GM18526 (cell line): ENCODE results near the gene RCE1.

Experiments used
- POLR2A ChIP-seq: IDR thresholded peaks from 3 replicates; pipeline ENCODE4 v1.6.1; 2011; ENCODE audit not compliant: insufficient read length; ENCODE audit errors: extremely low read depth

RCE1 gene

DNA sequence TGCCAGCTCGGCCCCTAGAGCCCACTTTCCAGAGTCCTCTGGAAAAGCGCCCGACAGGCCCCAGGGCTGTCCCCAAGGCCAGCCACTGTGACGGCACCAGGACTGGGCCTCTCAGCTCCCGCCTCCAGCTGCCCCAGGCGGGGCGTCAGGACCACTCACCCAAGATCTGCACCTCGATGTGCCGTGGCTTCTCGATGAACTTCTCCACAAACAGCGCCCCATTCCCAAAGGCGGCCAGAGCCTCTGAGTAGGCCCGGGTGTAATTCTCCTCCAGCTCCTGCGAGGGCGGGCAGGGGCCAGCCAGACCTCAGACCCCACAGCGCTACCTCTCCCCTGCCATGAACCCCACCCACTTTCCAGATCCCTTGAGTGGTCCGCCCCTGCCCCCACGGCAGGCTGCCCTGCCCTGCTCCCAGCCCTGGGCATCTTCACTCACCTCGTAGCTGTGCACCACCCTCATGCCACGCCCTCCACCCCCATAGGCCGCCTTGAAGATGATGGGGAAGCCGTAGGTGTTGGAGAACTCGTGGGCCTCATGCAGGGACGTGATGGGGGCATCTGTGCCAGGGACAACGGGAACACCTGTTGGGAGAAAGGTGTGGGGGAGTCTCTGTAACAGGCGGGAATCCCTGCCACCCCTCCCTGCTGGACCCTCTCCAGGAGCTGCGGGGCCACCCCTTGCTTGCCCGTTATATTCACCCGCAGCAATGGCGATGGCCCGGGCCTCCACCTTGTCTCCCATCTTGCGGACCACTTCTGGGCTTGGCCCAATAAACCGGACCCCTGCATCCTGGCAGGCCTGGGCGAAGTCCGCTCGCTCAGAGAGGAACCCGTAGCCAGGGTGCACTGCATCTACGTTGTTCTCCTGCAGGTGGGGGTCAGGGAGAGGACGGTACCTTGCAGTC lies 27.6 kb downstream of the RCE1 start:
- TF ChIP-seq POLR2A = no peak

DNA sequence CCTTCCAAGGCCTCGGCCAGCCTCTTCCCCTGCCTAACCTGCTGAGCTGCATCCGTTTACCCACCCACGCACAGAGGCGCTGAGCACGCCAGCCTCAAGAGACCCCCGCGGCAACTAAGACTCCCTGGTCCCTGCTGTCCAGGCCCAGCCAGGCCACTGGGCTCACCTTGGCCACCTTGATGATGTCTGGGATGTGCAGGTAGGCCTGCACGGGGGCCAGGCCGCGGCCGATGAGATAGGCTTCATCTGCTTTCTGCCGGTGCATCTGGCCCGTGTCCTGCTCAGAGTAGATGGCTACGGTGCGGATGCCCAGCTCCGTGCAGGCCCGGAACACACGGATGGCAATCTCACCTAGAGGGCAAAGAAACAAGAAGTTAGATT lies 28.3 kb downstream of the RCE1 start:
- no peak for TF ChIP-seq POLR2A

- no peak for TF ChIP-seq POLR2A
Measured at GRCh38 chr11:66874232-66874631, 31.0 kb downstream of the RCE1 start.

DNA sequence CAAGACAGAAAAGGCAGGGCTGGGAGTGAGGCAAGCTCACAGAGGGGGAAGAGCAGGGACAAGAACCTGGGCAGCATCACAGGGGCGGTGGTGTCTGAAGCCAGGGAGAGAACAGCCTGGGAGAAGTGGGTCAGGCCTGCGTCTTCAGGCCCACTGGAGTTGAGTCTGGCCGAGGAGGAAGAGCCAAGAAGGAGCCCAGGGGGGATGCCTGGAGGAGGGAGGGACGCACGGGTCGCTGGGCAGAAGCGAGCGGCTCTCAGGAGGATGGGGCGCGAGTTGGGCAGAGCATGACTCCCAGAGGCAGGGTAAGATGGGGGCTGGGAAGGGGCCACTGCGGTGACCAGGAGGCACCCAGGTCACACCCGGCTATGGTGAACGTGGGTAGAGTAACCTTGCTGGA lies 32.1 kb downstream of the RCE1 start:
- TF ChIP-seq POLR2A = no peak

GRCh38 chr11:66877588-66878385 lies 34.5 kb downstream of the RCE1 start:
- no peak for TF ChIP-seq POLR2A

DNA sequence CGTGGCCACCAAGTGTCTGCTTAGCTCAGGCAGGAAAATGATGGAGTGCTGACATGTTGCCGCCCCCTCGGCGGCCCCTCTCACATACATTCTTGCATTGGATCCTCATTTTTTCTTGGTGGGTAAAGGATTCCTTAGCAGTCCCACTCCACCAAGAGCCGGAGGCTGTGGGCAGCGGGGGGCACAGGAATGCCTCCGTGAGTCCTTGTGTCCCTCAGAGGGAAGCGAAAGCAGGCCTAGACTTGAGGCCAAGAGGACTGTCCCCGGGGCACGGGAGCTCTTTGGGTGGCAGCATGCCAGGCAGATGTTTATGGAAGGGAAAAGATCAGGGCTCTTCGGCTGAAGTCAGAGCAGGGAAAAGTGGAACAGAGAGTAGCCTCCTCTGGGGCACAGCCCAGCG lies 35.2 kb downstream of the RCE1 start:
- no peak for TF ChIP-seq POLR2A

GRCh38 chr11:66879000-66879399 lies 35.8 kb downstream of the RCE1 start:
- no peak for TF ChIP-seq POLR2A

GRCh38 chr11:66879583-66879982 lies 36.3 kb downstream of the RCE1 start:
- no peak for TF ChIP-seq POLR2A

DNA sequence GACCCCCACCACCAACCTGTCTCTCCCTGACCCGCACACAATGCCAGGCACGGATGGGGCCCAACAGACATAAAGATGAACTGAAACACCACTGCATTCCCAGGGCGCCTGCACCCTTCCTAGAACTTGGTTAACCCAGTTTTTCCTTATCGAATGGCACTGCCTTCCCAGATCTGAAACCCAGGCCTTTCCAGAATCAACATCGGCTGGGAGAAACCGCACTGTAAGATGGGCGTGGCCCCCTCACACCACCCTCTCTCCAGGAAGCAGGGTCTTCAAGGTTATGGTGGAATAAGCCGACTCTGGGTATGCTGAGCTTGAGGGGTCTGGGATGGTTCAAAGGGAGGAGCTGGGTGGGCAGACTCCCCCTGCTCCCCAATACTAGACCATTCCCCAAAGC lies 36.8 kb downstream of the RCE1 start:
- no peak for TF ChIP-seq POLR2A

DNA sequence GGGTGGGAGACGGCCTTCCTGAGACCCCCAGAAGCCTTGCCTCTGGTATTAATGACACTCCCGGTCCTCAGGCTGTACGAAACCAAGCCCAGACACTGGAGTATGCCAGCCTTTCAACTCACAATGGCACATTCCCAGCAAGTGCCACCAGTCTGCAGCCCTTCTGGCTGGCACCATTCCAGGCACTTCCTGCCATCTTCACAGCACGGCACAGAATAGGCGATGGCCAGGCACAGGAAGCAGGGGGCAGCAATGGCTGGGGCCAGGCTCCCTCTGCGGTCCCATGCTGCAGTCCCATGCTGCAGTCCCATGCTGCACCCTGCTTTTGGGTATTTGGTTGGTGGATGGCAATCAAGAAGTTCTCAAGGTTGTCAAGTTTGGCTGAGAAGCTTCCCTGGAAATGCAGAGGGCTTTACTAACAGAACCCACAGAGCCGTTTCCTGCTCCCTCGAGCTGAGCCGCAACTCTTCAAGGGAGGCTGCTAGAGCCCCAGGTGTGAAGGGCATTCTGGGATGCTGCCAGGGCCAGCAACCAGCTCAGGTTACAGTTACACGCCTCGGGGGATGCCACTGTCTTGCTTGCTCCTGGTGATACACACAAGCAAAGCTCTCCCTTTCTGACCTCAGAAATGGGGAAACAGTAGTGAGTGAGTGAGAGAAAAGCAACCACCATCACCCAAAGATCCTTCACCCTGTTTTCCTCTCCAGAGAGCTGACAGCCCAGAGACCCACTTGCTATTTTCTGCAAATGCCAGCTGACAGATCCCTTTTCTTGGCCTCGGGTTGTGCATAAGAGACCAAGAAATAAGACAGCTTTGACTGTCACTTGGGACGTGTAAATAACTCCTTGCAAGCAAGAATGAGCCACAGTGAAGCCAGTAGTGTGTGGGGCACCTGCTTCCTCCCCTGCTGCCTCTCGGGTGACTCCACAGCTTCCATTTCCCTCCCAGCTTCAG lies 37.5 kb downstream of the RCE1 start:
- TF ChIP-seq POLR2A = no peak

- no peak for TF ChIP-seq POLR2A
Measured at GRCh38 chr11:66881451-66881835, 38.2 kb downstream of the RCE1 start.

GRCh38 chr11:66881927-66882452 lies 38.7 kb downstream of the RCE1 start:
- no peak for TF ChIP-seq POLR2A

DNA sequence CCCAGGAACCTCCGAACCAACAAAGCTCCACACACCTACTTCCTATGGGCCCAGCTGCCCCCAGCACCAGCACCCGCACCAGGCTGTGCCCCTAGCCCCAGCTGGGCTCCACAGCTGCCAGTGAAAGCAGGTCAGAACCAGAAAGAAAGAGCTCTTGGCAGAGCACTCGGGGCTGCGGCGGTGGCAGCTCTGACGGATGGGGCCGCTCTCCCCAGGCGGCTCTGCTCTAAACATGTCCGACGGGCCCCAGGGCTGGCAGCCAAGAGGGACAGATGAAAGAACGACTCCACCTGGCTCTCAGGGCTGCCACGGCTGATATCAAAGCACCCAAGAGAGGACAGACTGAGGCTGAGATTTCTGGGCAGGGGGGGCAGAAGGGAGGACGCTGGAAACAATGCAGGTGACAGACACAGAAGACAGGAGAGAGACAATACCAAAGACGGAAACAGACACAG lies 39.3 kb downstream of the RCE1 start:
- TF ChIP-seq POLR2A = no peak

GRCh38 chr11:66883016-66883965 lies 40.0 kb downstream of the RCE1 start:
- no peak for TF ChIP-seq POLR2A
